ENCODE measurements around the gene BLOC1S4.

Gene BLOC1S4

DNA sequence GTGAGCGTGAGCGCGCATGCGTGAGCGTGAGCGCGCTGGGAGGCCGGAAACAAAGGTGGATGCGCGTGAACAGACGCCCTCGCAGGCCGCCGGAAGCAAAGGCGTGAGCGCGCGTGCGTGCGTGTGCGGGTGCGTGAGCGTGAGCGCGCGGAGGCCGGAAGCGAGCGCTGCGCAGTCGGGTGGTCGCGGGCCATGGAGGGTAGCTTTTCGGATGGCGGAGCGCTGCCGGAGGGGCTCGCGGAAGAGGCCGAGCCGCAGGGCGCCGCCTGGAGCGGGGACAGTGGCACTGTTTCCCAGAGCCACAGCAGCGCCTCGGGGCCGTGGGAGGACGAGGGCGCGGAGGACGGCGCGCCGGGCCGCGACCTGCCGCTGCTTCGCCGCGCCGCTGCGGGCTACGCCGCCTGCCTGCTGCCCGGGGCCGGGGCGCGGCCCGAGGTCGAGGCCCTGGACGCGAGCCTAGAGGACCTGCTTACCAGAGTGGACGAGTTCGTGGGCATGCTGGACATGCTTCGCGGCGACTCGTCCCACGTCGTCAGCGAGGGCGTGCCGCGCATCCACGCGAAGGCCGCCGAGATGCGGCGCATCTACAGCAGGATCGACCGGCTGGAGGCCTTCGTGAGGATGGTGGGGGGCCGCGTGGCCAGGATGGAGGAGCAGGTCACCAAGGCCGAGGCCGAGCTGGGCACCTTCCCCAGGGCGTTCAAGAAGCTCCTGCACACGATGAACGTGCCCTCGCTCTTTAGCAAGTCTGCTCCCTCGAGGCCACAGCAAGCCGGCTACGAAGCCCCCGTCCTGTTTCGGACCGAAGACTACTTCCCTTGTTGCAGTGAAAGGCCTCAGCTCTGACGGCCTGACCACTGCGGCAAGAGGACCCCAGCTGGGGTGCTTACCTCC is at the start of gene BLOC1S4:
Gene BLOC1S4 (plus strand): TSS at position 157 of the 894 bp plus-strand sequence. CDS start 36 bp downstream, at position 193.
- Histone ChIP-seq H3K4me3 (ENCODE audit: insufficient read depth, low read length, poor library complexity, severe bottlenecking) (peak within 1 kb of the TSS; percentile 54), H3K36me3 (ENCODE audit: low read length) (no peaks in the 10 kb centered on the region), H3K9ac (ENCODE audit: low read length) (peak within 1 kb of the TSS; percentile 69), H3K27ac (ENCODE audit: low read depth, low read length) (peak within 1 kb of the TSS; percentile 39; the same call in 1 of the 2 replicates), H3F3A (ENCODE audit: insufficient read depth) (peaks cover 8% of the 10 kb centered on the region; the same call in 1 of the 2 replicates), H3K4me2 (ENCODE audit: low read depth, low read length, poor library complexity, severe bottlenecking) (peak within 1 kb of the TSS; percentile 70), H2AFZ (ENCODE audit: low read depth, low read length, severe bottlenecking) (peak within 1 kb of the TSS; percentile 81), H4K20me1 (ENCODE audit: low read depth, low read length) (no peaks in the 10 kb centered on the region), H3K9me2 (replicated peaks; ENCODE audit: insufficient read depth, low read length) (no peaks in the 10 kb centered on the region), H3K9me3 (ENCODE audit: insufficient read depth, low read length) (no peaks in the 10 kb centered on the region), H3K79me2 (ENCODE audit: insufficient read depth, low read length) (peaks cover 18% of the 10 kb centered on the region), H3K27me3 (ENCODE audit: low read length) (no peaks in the 10 kb centered on the region)
- no peak for TF ChIP-seq EZH2phosphoT487 (conservative IDR thresholded peaks at IDR 0.05; ENCODE audit: low read length)
- TF ChIP-seq, protein P1, sequence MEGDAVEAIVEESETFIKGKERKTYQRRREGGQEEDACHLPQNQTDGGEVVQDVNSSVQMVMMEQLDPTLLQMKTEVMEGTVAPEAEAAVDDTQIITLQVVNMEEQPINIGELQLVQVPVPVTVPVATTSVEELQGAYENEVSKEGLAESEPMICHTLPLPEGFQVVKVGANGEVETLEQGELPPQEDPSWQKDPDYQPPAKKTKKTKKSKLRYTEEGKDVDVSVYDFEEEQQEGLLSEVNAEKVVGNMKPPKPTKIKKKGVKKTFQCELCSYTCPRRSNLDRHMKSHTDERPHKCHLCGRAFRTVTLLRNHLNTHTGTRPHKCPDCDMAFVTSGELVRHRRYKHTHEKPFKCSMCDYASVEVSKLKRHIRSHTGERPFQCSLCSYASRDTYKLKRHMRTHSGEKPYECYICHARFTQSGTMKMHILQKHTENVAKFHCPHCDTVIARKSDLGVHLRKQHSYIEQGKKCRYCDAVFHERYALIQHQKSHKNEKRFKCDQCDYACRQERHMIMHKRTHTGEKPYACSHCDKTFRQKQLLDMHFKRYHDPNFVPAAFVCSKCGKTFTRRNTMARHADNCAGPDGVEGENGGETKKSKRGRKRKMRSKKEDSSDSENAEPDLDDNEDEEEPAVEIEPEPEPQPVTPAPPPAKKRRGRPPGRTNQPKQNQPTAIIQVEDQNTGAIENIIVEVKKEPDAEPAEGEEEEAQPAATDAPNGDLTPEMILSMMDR (IDR thresholded peaks at IDR 0.05; ENCODE audit: insufficient read depth, low read length, poor library complexity, severe bottlenecking): no peak

- Histone ChIP-seq H3K27ac (ENCODE audit: low read depth, low read length) (no peak overlapping the region), H3K27me3 (ENCODE audit: low read length) (no peaks in the 10 kb centered on the region), H3K4me3 (ENCODE audit: insufficient read depth, low read length, poor library complexity, severe bottlenecking) (no peak overlapping the region), H3F3A (ENCODE audit: insufficient read depth) (no peaks in the 10 kb centered on the region), H3K4me2 (ENCODE audit: low read depth, low read length, poor library complexity, severe bottlenecking) (no peak overlapping the region), H3K36me3 (ENCODE audit: low read length) (no peaks in the 10 kb centered on the region), H3K9ac (ENCODE audit: low read length) (no peak overlapping the region), H2AFZ (ENCODE audit: low read depth, low read length, severe bottlenecking) (no peak overlapping the region), H4K20me1 (ENCODE audit: low read depth, low read length) (no peaks in the 10 kb centered on the region), H3K9me3 (ENCODE audit: insufficient read depth, low read length) (no peaks in the 10 kb centered on the region), H3K9me2 (replicated peaks; ENCODE audit: insufficient read depth, low read length) (no peaks in the 10 kb centered on the region), H3K79me2 (ENCODE audit: insufficient read depth, low read length) (no peaks in the 10 kb centered on the region)
- TF ChIP-seq, protein P1 (IDR thresholded peaks at IDR 0.05; ENCODE audit: insufficient read depth, low read length, poor library complexity, severe bottlenecking): no peak
- no peak for TF ChIP-seq EZH2phosphoT487 (conservative IDR thresholded peaks at IDR 0.05; ENCODE audit: low read length)
These were observed 47.6 kb upstream of the BLOC1S4 start for GRCh38 chr4:6668391-6668790.

DNA sequence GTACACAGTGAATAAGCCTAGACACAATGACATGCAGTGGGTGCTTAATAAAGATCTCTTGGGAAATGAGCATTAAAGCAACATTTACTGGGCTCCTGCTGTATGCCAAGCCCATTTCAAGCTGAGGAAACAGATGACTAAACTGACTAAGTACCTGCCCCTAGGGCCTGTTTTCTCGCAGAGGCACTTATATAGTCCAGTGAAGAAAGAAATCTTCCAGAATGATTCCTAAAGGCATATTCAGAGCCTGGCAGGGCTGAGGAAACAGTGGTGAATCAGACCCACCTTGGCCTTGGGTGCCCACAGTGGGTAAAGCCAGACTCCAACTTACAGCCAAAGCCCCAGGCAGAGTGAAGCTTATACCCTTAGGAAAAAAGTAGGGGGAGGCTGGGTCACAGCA is 44.3 kb upstream of the BLOC1S4 start:
- Histone ChIP-seq H3K9me3 (ENCODE audit: insufficient read depth, low read length) (no peaks in the 10 kb centered on the region), H3K4me2 (ENCODE audit: low read depth, low read length, poor library complexity, severe bottlenecking) (no peak overlapping the region), H3K4me3 (ENCODE audit: insufficient read depth, low read length, poor library complexity, severe bottlenecking) (no peak overlapping the region), H2AFZ (ENCODE audit: low read depth, low read length, severe bottlenecking) (no peak overlapping the region), H3K79me2 (ENCODE audit: insufficient read depth, low read length) (peaks cover 7% of the 10 kb centered on the region; the same call in 1 of the 2 replicates), H3K9me2 (replicated peaks; ENCODE audit: insufficient read depth, low read length) (no peaks in the 10 kb centered on the region), H3K27ac (ENCODE audit: low read depth, low read length) (no peak overlapping the region), H4K20me1 (ENCODE audit: low read depth, low read length) (no peaks in the 10 kb centered on the region), H3K36me3 (ENCODE audit: low read length) (no peaks in the 10 kb centered on the region), H3K27me3 (ENCODE audit: low read length) (no peaks in the 10 kb centered on the region), H3K9ac (ENCODE audit: low read length) (no peak overlapping the region), H3F3A (ENCODE audit: insufficient read depth) (0 out of 2 replicates have a peak, but pooled peaks cover 4% of the 10 kb centered on the region)
- no peak for TF ChIP-seq EZH2phosphoT487 (conservative IDR thresholded peaks at IDR 0.05; ENCODE audit: low read length)
- TF ChIP-seq, protein P1 (IDR thresholded peaks at IDR 0.05; ENCODE audit: insufficient read depth, low read length, poor library complexity, severe bottlenecking): no peak

Data from SU-DHL-6 (cell line).